HG03521 (cell line): ENCODE data around the gene ARPC1A.
"Not testable (repeated sequence)": the region's sequence is repeated elsewhere in the genome, so short reads cannot be mapped to it uniquely, and the experiment has no call there.

Experiments used
- ATAC-seq: cut with Tn5 transposase; IDR thresholded peaks from one replicate; pipeline ENCODE4 v1.9.1; 2021; ENCODE audit warnings: mild to moderate bottlenecking, moderate library complexity; ENCODE audit not compliant: unreplicated experiment

Gene ARPC1A

GRCh38 chr7:99325592-99326407, at the start of gene ARPC1A:
Gene ARPC1A (plus strand): TSS chr7:99325898. CDS start chr7:99333354, 7,456 bp downstream.
- ATAC-seq: peak; percentile 91

GRCh38 chr7:99278180-99278579, 47.5 kb upstream of the ARPC1A start:
- no peak for ATAC-seq

GRCh38 chr7:99284165-99284564, 41.5 kb upstream of the ARPC1A start:
- not testable (repeated sequence) for ATAC-seq

GRCh38 chr7:99287779-99288534, 37.7 kb upstream of the ARPC1A start:
- ATAC-seq: no peak

- ATAC-seq: no peak
These were observed 36.5 kb upstream of the ARPC1A start for GRCh38 chr7:99289185-99289584.

- not testable (repeated sequence) for ATAC-seq
These were observed 35.5 kb upstream of the ARPC1A start for GRCh38 chr7:99290148-99290547.

- ATAC-seq: no peak
These were observed 34.6 kb upstream of the ARPC1A start for GRCh38 chr7:99290980-99291607.

- ATAC-seq: no peak
These were observed 33.6 kb upstream of the ARPC1A start for GRCh38 chr7:99292127-99292526.

- ATAC-seq: no peak
These were observed 32.5 kb upstream of the ARPC1A start for GRCh38 chr7:99293167-99293566.

- ATAC-seq: no peak
These were observed 32.0 kb upstream of the ARPC1A start for GRCh38 chr7:99293650-99294049.

GRCh38 chr7:99296471-99296870, 29.2 kb upstream of the ARPC1A start:
- no peak for ATAC-seq

GRCh38 chr7:99301496-99301895, 24.2 kb upstream of the ARPC1A start:
- ATAC-seq: no peak

- ATAC-seq: no peak
These were observed 20.0 kb upstream of the ARPC1A start for GRCh38 chr7:99305473-99306260.

- ATAC-seq: no peak
These were observed 17.1 kb upstream of the ARPC1A start for GRCh38 chr7:99308461-99309074.

- ATAC-seq: no peak
These were observed 16.6 kb upstream of the ARPC1A start for GRCh38 chr7:99309111-99309510.

GRCh38 chr7:99310004-99310403, 15.7 kb upstream of the ARPC1A start:
- no peak for ATAC-seq

GRCh38 chr7:99311702-99312101, 14.0 kb upstream of the ARPC1A start:
- ATAC-seq: no peak

GRCh38 chr7:99312316-99313203, 13.1 kb upstream of the ARPC1A start:
- no peak for ATAC-seq

- ATAC-seq: no peak
These were observed 12.5 kb upstream of the ARPC1A start for GRCh38 chr7:99313204-99313573.
